Choroid plexus epithelial cell (primary cell): ENCODE data around the gene CBX5.
A peak's percentile ranks its signal among the peaks of the same experiment; 100 is the strongest.

Experiments used
- DNase-seq: peaks from one replicate; pipeline ENCODE4 v3.0.0-alpha.2; 2010; ENCODE audit warnings: low read depth
- H3K4me3 ChIP-seq: 2 replicates; pipeline ENCODE4 v1.5.1; 2011; ENCODE audit warnings: low read depth, mild to moderate bottlenecking, control low read depth, low read length, moderate library complexity
- TF ChIP-seq, protein P1 (sequence below): conservative IDR thresholded peaks from 2 replicates; pipeline ENCODE4 v1.5.1; 2011; ENCODE audit warnings: low read depth, mild to moderate bottlenecking, control low read depth, inconsistent platforms, low read length, moderate library complexity

Gene CBX5

GRCh38 chr12:54280468-54281260, 742 bp upstream of the CBX5 start, which contains the start of gene HNRNPA1:
Gene HNRNPA1, plus strand, starts transcription at chr12:54280726. Its CDS starts 82 bp downstream, at chr12:54280808.
- H3K4me3 ChIP-seq, result peak within 1 kb of the TSS; percentile 95
- peak; percentile 100 for DNase-seq
- TF ChIP-seq, protein P1, sequence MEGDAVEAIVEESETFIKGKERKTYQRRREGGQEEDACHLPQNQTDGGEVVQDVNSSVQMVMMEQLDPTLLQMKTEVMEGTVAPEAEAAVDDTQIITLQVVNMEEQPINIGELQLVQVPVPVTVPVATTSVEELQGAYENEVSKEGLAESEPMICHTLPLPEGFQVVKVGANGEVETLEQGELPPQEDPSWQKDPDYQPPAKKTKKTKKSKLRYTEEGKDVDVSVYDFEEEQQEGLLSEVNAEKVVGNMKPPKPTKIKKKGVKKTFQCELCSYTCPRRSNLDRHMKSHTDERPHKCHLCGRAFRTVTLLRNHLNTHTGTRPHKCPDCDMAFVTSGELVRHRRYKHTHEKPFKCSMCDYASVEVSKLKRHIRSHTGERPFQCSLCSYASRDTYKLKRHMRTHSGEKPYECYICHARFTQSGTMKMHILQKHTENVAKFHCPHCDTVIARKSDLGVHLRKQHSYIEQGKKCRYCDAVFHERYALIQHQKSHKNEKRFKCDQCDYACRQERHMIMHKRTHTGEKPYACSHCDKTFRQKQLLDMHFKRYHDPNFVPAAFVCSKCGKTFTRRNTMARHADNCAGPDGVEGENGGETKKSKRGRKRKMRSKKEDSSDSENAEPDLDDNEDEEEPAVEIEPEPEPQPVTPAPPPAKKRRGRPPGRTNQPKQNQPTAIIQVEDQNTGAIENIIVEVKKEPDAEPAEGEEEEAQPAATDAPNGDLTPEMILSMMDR, result no peak

DNA sequence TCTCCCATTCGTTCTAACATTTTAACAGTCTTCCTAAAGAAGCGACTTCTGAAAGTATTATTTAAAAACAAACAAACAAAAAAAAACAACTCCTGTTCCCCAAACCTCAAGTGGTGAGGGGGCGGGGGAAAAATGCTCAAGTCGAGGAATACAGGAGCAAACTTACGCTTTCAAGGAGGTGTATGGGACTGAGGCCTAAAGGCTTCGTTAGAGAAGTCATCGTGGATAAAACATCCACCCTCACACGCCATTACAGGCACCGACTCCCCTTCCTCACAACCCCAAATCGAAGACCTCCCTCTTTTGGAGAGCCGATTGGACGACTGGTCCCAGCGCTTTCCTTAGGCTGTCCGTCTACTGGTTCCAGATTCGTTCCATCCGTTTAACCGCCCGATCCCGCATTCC, 693 bp downstream of the CBX5 start:
- no peak for DNase-seq
- TF ChIP-seq, protein P1, result no peak
- H3K4me3 ChIP-seq, result peak overlapping the region; percentile 86

DNA sequence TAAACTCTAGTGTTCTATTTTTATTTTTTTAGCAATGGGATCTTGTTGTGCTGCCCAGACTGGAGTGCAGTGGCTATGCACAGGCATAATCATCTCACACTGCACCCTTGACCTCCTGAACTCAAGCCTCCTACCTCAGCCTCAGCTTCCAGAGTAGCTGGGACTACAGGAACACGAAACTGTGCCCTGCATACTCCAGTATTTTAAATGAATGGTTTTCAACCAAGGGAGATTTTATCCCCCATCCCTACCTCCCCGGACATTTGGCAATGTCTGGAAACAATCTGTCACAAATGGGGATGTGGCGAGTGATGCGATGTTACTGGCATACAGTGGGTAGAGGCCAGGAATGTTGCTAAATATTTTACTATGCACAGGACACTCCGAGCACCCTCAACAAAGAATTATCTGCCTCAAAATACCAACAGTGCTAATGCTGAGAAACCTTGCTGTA, 2.1 kb downstream of the CBX5 start:
- peak overlapping the region; percentile 24 for H3K4me3 ChIP-seq
- peak; percentile 55 for DNase-seq
- TF ChIP-seq, protein P1, result no peak

DNA sequence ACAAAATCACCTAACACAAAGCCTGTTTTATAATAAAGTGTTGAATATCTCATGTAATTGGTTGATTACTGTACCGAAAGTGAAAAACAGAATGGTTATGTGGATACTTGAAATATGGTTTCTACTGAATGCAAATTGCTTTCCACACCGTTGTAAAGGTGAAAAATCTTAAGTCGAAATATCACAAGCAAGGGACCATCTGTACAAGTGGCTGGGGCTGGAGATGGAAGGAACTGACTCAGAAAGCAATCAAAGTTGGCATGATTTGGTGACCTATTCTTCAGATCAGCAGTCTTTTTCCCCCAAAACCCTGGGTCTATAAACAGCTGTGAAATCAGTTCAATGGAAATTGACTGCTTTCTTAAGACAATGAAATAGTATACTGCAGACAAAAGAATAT, 3.6 kb downstream of the CBX5 start:
- DNase-seq, result no peak
- no peak overlapping the region for H3K4me3 ChIP-seq
- TF ChIP-seq, protein P1, result no peak

DNA sequence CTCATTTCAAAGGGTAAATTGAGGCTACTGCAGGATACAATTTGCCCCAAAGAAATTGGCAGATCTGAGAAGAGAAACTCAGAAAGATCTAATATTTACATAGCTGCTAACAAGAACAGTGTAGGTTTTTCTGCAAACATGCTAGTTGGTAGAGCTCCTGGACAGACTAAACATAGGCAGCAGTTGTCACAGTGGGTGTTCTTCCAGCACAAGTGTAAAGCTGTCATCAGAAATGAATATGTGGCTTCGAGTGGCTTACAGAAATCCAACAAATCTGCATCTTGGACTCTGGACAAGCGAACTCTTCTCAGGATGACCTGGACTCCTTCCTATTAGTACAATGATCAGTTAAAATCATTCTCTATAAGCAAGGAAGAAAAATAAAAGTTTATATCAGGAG, 5.9 kb downstream of the CBX5 start:
- H3K4me3 ChIP-seq, result no peak overlapping the region
- no peak for DNase-seq
- TF ChIP-seq, protein P1, result no peak

- no peak overlapping the region for H3K4me3 ChIP-seq
- no peak for DNase-seq
- TF ChIP-seq, protein P1, result no peak
Measured at GRCh38 chr12:54272214-54272613, 7.7 kb downstream of the CBX5 start.

- no peak overlapping the region for H3K4me3 ChIP-seq
- DNase-seq, result no peak
- TF ChIP-seq, protein P1, result no peak
Measured at GRCh38 chr12:54270345-54270744, 9.6 kb downstream of the CBX5 start.
